Neural cell (in vitro differentiated cells): ENCODE data around the gene ALDH7A1. TPM values are rescaled to one million over a fixed set of nuclear protein-coding genes. Genes with fewer than 3 reads are reported as not detected.
"Not testable (repeated sequence)": the region's sequence is repeated elsewhere in the genome, so short reads cannot be mapped to it uniquely, and the experiment has no call there.

Experiments
- H2AFZ ChIP-seq: fragments of 200-600, 300-800 bp; sonication (generic), shearing (Covaris generic); 2 replicates; pipeline ENCODE4 v1.6.0; 2014; ENCODE audit warnings: low read depth, mild to moderate bottlenecking, antibody characterized with exemption, low read length, moderate library complexity
- H3F3A ChIP-seq: fragments of 200-600 bp; shearing (Covaris generic); 2 replicates; pipeline ENCODE4 v1.6.1; 2016; ENCODE audit warnings: mild to moderate bottlenecking, moderate library complexity, mixed read lengths, antibody characterized with exemption, low read length; ENCODE audit not compliant: insufficient read depth, poor library complexity, severe bottlenecking
- H3K27ac ChIP-seq: fragments of 200-600, 300-800 bp; sonication (generic), shearing (Covaris generic); 2 replicates; pipeline ENCODE4 v1.5.1; 2014; ENCODE audit warnings: mild to moderate bottlenecking, low read length, moderate library complexity
- H3K27me3 ChIP-seq: fragments of 300-800, 200-600 bp; sonication (generic), shearing (Covaris generic); 2 replicates; pipeline ENCODE4 v1.6.0; 2014; ENCODE audit warnings: mild to moderate bottlenecking, low read depth, low read length, moderate library complexity; ENCODE audit not compliant: insufficient read depth
- H3K36me3 ChIP-seq: fragments of 300-800, 200-600 bp; sonication (generic), shearing (Covaris generic); 2 replicates; pipeline ENCODE4 v1.5.1; 2014; ENCODE audit warnings: mild to moderate bottlenecking, antibody characterized with exemption, low read length, moderate library complexity; ENCODE audit not compliant: insufficient read depth
- H3K4me2 ChIP-seq: fragments of 300-800, 200-600 bp; sonication (generic), shearing (Covaris generic); 2 replicates; pipeline ENCODE4 v1.6.0; 2014; ENCODE audit warnings: mild to moderate bottlenecking, low read length
- H3K4me3 ChIP-seq: fragments of 300-800, 200-600 bp; sonication (generic), shearing (Covaris generic); 2 replicates; pipeline ENCODE4 v1.5.1; 2014; ENCODE audit warnings: mild to moderate bottlenecking, low read length, moderate library complexity
- H3K79me2 ChIP-seq: fragments of 200-600 bp; shearing (Covaris generic); replicated peaks from 2 replicates; pipeline ENCODE4 v1.6.0; 2014; ENCODE audit warnings: mild to moderate bottlenecking, low read length, moderate library complexity; ENCODE audit not compliant: insufficient read depth
- H3K9ac ChIP-seq: fragments of 300-800, 200-600 bp; sonication (generic), shearing (Covaris generic); 2 replicates; pipeline ENCODE4 v1.6.1; 2016; ENCODE audit warnings: mild to moderate bottlenecking, low read length, mixed read lengths
- H3K9me2 ChIP-seq: fragments of 200-600 bp; shearing (Covaris generic); 2 replicates; pipeline ENCODE4 v1.6.1; 2016; ENCODE audit warnings: mild to moderate bottlenecking, low read length, mixed read lengths; ENCODE audit not compliant: insufficient read depth
- H3K9me3 ChIP-seq: fragments of 200-600, 300-800 bp; sonication (generic), shearing (Covaris generic); 2 replicates; pipeline ENCODE4 v1.6.1; 2016; ENCODE audit warnings: mild to moderate bottlenecking, mixed run types, low read length, moderate library complexity, mixed read lengths
- H4K20me1 ChIP-seq: fragments of 200-600 bp; shearing (Covaris generic); 2 replicates; pipeline ENCODE4 v1.6.1; 2016; ENCODE audit warnings: mild to moderate bottlenecking, mixed run types; ENCODE audit not compliant: insufficient read depth
- EP300 ChIP-seq: fragments of 450-650 bp; conservative IDR thresholded peaks from 2 replicates; pipeline ENCODE4 v1.6.1; 2014; ENCODE audit warnings: antibody characterized with exemption, mild to moderate bottlenecking, moderate library complexity; ENCODE audit not compliant: poor library complexity, severe bottlenecking
- EZH2 ChIP-seq: fragments of 200-600, 300-800 bp; shearing (Covaris generic), sonication (generic); IDR thresholded peaks from 2 replicates; pipeline ENCODE4 v1.6.1; 2014; ENCODE audit warnings: antibody characterized with exemption, low read length, borderline replicate concordance, mild to moderate bottlenecking; ENCODE audit not compliant: insufficient read depth, poor library complexity, severe bottlenecking
- MXI1 ChIP-seq: fragments of 450-650 bp; conservative IDR thresholded peaks from 2 replicates; pipeline ENCODE4 v1.6.1; 2014; ENCODE audit warnings: antibody characterized with exemption, mild to moderate bottlenecking; ENCODE audit not compliant: poor library complexity, severe bottlenecking
- POLR2AphosphoS5 ChIP-seq: IDR thresholded peaks from 2 replicates; pipeline ENCODE4 v1.6.1; 2012
- RAD21 ChIP-seq: fragments of 450-650 bp; conservative IDR thresholded peaks from 2 replicates; pipeline ENCODE4 v1.6.1; 2014; ENCODE audit warnings: antibody characterized with exemption, mild to moderate bottlenecking, moderate library complexity
- SMC3 ChIP-seq: fragments of 450-650 bp; conservative IDR thresholded peaks from 2 replicates; pipeline ENCODE4 v1.6.1; 2014; ENCODE audit warnings: antibody characterized with exemption, mild to moderate bottlenecking, moderate library complexity; ENCODE audit not compliant: poor library complexity
- TAF1 ChIP-seq: IDR thresholded peaks from 2 replicates; pipeline ENCODE4 v1.6.1; 2012; ENCODE audit warnings: low read depth
- polyA plus RNA-seq: library from polyadenylated mRNA; depleted of rRNA; stranded (reverse); fragments of >200 nt; gene quantifications from 2 replicates; pipeline ENCODE4 v1.2.3, GENCODE V29; 2014
- TF ChIP-seq, protein P1 (sequence below): fragments of 450-650 bp; IDR thresholded peaks from 2 replicates; pipeline ENCODE4 v1.5.1; 2014; ENCODE audit warnings: antibody characterized with exemption, mild to moderate bottlenecking, moderate library complexity; ENCODE audit not compliant: poor library complexity, severe bottlenecking
- TF ChIP-seq, protein P2 (sequence below): IDR thresholded peaks from 2 replicates; pipeline ENCODE4 v1.6.1; 2012; ENCODE audit warnings: borderline replicate concordance

ALDH7A1 gene
- polyA plus RNA-seq, 1 donor from 2014 or later = 23.4 TPM

DNA sequence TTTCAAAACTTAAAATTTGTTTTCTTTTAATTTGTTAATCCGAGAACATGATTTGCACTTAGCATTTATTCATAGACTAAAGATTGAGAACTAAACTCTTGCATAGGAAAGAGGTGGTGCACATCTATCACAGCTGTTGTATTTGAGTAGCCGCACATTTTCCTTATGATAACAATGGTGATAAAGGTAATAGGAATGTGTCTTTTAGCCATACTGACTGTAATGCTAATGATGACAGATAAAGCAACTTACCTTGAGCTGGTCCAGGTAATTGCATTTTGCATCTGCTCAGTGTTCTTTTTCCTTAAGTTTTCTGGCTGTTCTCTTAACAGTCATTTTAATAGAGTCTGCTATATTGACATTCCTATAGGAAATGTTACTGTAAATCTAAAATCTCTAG is 24.8 kb upstream of the ALDH7A1 start:
- no peaks in the 10 kb centered on the region for H3K27me3 ChIP-seq
- no peaks in the 10 kb centered on the region for H3F3A ChIP-seq
- no peaks in the 10 kb centered on the region for H3K9me2 ChIP-seq
- H3K9me3 ChIP-seq = no peaks in the 10 kb centered on the region
- H4K20me1 ChIP-seq = no peaks in the 10 kb centered on the region
- no peak overlapping the region for H3K4me2 ChIP-seq
- no peak overlapping the region for H3K9ac ChIP-seq
- TF ChIP-seq EP300 (no peak), POLR2AphosphoS5 (no peak), RAD21 (no peak), MXI1 (no peak), SMC3 (no peak), EZH2 (no peak), TAF1 (no peak)
- TF ChIP-seq, protein P1, sequence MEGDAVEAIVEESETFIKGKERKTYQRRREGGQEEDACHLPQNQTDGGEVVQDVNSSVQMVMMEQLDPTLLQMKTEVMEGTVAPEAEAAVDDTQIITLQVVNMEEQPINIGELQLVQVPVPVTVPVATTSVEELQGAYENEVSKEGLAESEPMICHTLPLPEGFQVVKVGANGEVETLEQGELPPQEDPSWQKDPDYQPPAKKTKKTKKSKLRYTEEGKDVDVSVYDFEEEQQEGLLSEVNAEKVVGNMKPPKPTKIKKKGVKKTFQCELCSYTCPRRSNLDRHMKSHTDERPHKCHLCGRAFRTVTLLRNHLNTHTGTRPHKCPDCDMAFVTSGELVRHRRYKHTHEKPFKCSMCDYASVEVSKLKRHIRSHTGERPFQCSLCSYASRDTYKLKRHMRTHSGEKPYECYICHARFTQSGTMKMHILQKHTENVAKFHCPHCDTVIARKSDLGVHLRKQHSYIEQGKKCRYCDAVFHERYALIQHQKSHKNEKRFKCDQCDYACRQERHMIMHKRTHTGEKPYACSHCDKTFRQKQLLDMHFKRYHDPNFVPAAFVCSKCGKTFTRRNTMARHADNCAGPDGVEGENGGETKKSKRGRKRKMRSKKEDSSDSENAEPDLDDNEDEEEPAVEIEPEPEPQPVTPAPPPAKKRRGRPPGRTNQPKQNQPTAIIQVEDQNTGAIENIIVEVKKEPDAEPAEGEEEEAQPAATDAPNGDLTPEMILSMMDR = no peak
- TF ChIP-seq, protein P2, sequence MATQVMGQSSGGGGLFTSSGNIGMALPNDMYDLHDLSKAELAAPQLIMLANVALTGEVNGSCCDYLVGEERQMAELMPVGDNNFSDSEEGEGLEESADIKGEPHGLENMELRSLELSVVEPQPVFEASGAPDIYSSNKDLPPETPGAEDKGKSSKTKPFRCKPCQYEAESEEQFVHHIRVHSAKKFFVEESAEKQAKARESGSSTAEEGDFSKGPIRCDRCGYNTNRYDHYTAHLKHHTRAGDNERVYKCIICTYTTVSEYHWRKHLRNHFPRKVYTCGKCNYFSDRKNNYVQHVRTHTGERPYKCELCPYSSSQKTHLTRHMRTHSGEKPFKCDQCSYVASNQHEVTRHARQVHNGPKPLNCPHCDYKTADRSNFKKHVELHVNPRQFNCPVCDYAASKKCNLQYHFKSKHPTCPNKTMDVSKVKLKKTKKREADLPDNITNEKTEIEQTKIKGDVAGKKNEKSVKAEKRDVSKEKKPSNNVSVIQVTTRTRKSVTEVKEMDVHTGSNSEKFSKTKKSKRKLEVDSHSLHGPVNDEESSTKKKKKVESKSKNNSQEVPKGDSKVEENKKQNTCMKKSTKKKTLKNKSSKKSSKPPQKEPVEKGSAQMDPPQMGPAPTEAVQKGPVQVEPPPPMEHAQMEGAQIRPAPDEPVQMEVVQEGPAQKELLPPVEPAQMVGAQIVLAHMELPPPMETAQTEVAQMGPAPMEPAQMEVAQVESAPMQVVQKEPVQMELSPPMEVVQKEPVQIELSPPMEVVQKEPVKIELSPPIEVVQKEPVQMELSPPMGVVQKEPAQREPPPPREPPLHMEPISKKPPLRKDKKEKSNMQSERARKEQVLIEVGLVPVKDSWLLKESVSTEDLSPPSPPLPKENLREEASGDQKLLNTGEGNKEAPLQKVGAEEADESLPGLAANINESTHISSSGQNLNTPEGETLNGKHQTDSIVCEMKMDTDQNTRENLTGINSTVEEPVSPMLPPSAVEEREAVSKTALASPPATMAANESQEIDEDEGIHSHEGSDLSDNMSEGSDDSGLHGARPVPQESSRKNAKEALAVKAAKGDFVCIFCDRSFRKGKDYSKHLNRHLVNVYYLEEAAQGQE = no peak
- no peak overlapping the region for H3K27ac ChIP-seq
- H3K79me2 ChIP-seq = no peaks in the 10 kb centered on the region
- no peak overlapping the region for H3K4me3 ChIP-seq
- no peak overlapping the region for H2AFZ ChIP-seq
- H3K36me3 ChIP-seq = no peaks in the 10 kb centered on the region

DNA sequence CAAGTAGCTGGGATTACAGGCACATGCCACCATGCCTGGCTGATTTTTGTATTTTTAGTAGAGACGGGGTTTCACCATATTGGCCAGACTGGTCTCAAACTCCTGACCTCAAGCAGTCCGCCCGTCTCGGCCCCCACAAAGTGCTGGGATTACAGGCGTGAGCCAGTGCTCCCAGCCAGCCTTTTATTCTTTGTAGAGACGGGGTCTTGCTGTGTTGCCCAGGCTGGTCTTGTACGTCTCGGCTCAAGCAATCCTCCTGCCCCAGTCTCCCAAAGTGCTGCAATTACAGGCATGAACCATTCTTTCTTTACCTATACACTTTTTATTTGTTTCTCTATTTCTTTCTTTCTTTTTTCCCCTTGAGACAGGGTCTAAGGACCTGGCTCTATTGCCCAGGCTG is 22.6 kb upstream of the ALDH7A1 start:
- H3K27ac ChIP-seq, H3K4me2 ChIP-seq, H2AFZ ChIP-seq, H3K36me3 ChIP-seq, H3K4me3 ChIP-seq, H3K9me3 ChIP-seq, H3K9me2 ChIP-seq, H4K20me1 ChIP-seq, H3K27me3 ChIP-seq, H3F3A ChIP-seq, H3K9ac ChIP-seq, H3K79me2 ChIP-seq: not testable (repeated sequence)

DNA sequence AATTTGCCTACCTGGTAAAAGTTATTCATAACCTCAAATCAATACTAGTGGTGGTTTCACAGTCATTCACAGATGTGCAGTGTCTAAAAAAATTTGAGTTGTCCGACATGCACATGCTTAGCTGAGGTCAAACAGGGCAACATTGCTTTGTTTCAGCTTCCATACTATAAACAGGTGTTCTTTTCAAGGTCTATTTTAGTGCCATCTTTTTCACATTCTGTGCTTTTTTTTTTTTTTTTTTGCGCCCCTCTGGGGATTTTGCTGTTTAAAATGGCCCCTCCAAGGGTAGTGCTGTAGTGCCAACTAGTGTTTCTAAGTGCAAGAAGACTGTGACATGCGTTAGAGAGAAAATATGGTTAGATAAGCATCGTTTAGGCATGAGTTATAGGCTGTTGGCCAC is 20.3 kb upstream of the ALDH7A1 start:
- TF ChIP-seq EZH2 = no peak
- no peak for TF ChIP-seq TAF1
- no peak for TF ChIP-seq EP300
- no peak for TF ChIP-seq RAD21
- TF ChIP-seq, protein P1 = no peak
- TF ChIP-seq, protein P2 = no peak
- no peak for TF ChIP-seq SMC3
- TF ChIP-seq POLR2AphosphoS5 = no peak
- TF ChIP-seq MXI1 = no peak
- Histone ChIP-seq H3F3A (no peaks in the 10 kb centered on the region), H3K79me2 (peaks cover 8% of the 10 kb centered on the region), H3K27me3 (no peaks in the 10 kb centered on the region), H3K4me2 (no peak overlapping the region), H3K9ac (no peak overlapping the region), H3K4me3 (no peak overlapping the region), H3K36me3 (no peaks in the 10 kb centered on the region), H3K9me3 (no peaks in the 10 kb centered on the region), H2AFZ (no peak overlapping the region), H3K9me2 (no peaks in the 10 kb centered on the region), H4K20me1 (no peaks in the 10 kb centered on the region), H3K27ac (no peak overlapping the region)
